Breast epithelium (tissue), 3 donors: Measurements from ENCODE around the gene ELMOD2.

Experiments
- CTCF ChIP-seq, 3 donors: fragments of 450-650 bp; IDR thresholded peaks; one replicate each; pipeline ENCODE4 v1.5.1; 2016 to 2017; ENCODE audit warnings: antibody characterized with exemption in 3 of 3, mild to moderate bottlenecking in 3 of 3, moderate library complexity in 3 of 3
- POLR2A ChIP-seq: fragments of 450-650 bp; IDR thresholded peaks from one replicate; pipeline ENCODE4 v1.6.1; 2016; ENCODE audit warnings: antibody characterized with exemption, mild to moderate bottlenecking, moderate library complexity

GRCh38 chr4:140575489-140575888 lies 51.5 kb downstream of the ELMOD2 start:
- no peak for TF ChIP-seq CTCF (IDR thresholded peaks at IDR 0.05)
- TF ChIP-seq POLR2A: no peak
